Stimulated activated CD8-positive, alpha-beta memory T cell treated with anti-CD3 and anti-CD28 coated beads, Interleukin-4, amount 100 ng/mL, for 1 hour (primary cell): ENCODE data around the gene NELL1.

ENCODE experiments used
- DNase-seq, 2 donors: peaks; one replicate each; pipeline ENCODE4 v3.0.0-alpha.2; 2020; ENCODE audit warnings: low read depth in 2 of 2, low spot score in 1 of 2

The NELL1 gene

GRCh38 chr11:20668844-20669819, at the start of gene NELL1:
Gene NELL1 (plus strand): TSS chr11:20669586.
- DNase-seq, result no peak

- no peak for DNase-seq
Observed at GRCh38 chr11:20620988-20621387, 48.4 kb upstream of the NELL1 start.

GRCh38 chr11:20621679-20622078, 47.7 kb upstream of the NELL1 start:
- DNase-seq, result no peak

- DNase-seq, result no peak
Observed at GRCh38 chr11:20623252-20623651, 46.1 kb upstream of the NELL1 start.

- DNase-seq, result no peak
Observed at GRCh38 chr11:20626279-20626678, 43.1 kb upstream of the NELL1 start.

GRCh38 chr11:20627026-20627425, 42.4 kb upstream of the NELL1 start:
- DNase-seq, result no peak

- no peak for DNase-seq
Observed at GRCh38 chr11:20627701-20628100, 41.7 kb upstream of the NELL1 start.

GRCh38 chr11:20631519-20632168, 37.7 kb upstream of the NELL1 start:
- no peak for DNase-seq

- no peak for DNase-seq
Observed at GRCh38 chr11:20632169-20632532, 37.2 kb upstream of the NELL1 start.

GRCh38 chr11:20634044-20634443, 35.3 kb upstream of the NELL1 start:
- no peak for DNase-seq

GRCh38 chr11:20634781-20635180, 34.6 kb upstream of the NELL1 start:
- no peak for DNase-seq

GRCh38 chr11:20638074-20638473, 31.3 kb upstream of the NELL1 start:
- DNase-seq, result no peak

GRCh38 chr11:20639688-20640087, 29.7 kb upstream of the NELL1 start:
- DNase-seq, result no peak

GRCh38 chr11:20640401-20640800, 29.0 kb upstream of the NELL1 start:
- DNase-seq, result no peak

GRCh38 chr11:20644360-20644759, 25.0 kb upstream of the NELL1 start:
- no peak for DNase-seq

- DNase-seq, result no peak
Observed at GRCh38 chr11:20647976-20648565, 21.3 kb upstream of the NELL1 start.

- DNase-seq, result no peak
Observed at GRCh38 chr11:20652150-20652806, 17.1 kb upstream of the NELL1 start.

GRCh38 chr11:20654038-20654437, 15.3 kb upstream of the NELL1 start:
- no peak for DNase-seq

- no peak for DNase-seq
Observed at GRCh38 chr11:20656901-20657300, 12.5 kb upstream of the NELL1 start.

- DNase-seq, result no peak
Observed at GRCh38 chr11:20658135-20658534, 11.3 kb upstream of the NELL1 start.

- no peak for DNase-seq
Observed at GRCh38 chr11:20661445-20661844, 7.9 kb upstream of the NELL1 start.

GRCh38 chr11:20661850-20662249, 7.5 kb upstream of the NELL1 start:
- no peak for DNase-seq
